ENCODE results near the gene BLOC1S3. TPM values are rescaled to one million over a fixed set of nuclear protein-coding genes. Genes with fewer than 3 reads are reported as not detected.

BLOC1S3 gene
- total RNA-seq, 1 donor from 2014 or later, result 16.9 TPM

DNA sequence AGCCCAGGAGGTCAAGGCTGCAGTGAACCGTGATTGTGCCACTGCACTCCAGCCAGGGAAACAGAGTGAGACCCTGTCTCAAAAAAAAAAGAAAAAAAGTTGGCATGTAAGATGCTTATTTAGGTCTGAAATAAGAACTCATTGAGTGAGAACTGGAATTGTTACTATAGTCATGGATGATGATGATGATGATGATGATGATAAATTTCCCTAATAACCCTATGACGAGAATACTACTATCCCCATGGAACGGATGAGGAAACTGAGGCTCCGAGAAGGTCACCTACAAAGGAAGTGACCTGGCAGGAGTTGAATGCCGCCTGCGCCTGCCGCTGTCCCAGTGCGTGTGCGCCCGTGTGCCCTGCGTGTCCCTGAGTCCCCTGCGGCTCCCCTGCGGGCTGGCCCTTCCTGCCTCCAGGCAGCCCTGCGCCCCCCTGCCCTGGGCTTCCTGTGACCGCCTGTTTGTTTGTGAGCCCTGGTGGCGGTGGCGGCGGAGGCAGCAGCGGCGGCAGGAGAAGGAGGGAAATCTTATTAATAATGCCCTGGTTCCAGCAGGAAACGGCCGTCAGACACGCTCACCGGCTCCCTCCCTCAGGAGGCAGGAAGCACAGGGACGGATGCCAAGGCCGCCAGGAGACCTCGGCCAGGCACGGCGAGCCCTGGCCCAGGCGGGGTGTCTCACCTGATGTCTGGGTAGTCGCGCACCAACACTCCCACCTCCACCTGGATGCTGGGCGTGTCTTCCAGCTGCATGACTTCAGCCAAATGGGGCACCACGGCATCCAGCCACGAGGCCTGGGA, 37.0 kb downstream of the BLOC1S3 start:
- TF ChIP-seq, protein P1, sequence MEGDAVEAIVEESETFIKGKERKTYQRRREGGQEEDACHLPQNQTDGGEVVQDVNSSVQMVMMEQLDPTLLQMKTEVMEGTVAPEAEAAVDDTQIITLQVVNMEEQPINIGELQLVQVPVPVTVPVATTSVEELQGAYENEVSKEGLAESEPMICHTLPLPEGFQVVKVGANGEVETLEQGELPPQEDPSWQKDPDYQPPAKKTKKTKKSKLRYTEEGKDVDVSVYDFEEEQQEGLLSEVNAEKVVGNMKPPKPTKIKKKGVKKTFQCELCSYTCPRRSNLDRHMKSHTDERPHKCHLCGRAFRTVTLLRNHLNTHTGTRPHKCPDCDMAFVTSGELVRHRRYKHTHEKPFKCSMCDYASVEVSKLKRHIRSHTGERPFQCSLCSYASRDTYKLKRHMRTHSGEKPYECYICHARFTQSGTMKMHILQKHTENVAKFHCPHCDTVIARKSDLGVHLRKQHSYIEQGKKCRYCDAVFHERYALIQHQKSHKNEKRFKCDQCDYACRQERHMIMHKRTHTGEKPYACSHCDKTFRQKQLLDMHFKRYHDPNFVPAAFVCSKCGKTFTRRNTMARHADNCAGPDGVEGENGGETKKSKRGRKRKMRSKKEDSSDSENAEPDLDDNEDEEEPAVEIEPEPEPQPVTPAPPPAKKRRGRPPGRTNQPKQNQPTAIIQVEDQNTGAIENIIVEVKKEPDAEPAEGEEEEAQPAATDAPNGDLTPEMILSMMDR (IDR thresholded peaks at IDR 0.05), result no peak
- peak overlapping the region; percentile 93 for H3K27ac Mint-ChIP-seq (ENCODE audit: unreplicated experiment)
- no peaks in the 10 kb centered on the region for H3K9me3 Mint-ChIP-seq (ENCODE audit: unreplicated experiment)
- peak overlapping the region; percentile 58 for H3K4me3 Mint-ChIP-seq (ENCODE audit: unreplicated experiment)
- DNase-seq (ENCODE audit: extremely low spot score, unreplicated experiment), result no peak
- no peaks in the 10 kb centered on the region for H3K36me3 Mint-ChIP-seq (ENCODE audit: unreplicated experiment)
- peaks cover 86% of the 10 kb centered on the region for H3K4me1 Mint-ChIP-seq (ENCODE audit: unreplicated experiment)
- no peaks in the 10 kb centered on the region for H3K27me3 Mint-ChIP-seq (ENCODE audit: unreplicated experiment)

DNA sequence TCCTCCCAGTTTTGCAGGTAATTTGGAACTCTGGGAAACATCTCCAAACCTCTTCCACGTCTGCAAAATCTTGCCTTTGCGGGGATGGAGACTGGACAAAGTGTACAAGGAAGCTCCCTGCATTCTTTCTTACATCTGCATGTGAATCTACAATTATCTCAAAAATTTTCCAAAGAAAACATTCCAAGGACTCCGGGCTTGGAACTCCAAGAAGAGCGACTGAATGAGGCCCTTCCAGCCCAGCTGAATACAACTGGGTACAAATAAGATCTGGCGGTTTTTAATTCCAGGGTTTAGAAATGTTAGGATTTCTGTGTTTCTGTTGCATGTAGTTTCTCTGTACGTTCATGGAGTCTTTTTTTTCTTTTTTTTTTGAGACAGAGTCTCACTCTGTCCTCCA, 38.1 kb downstream of the BLOC1S3 start:
- no peaks in the 10 kb centered on the region for H3K27me3 Mint-ChIP-seq (ENCODE audit: unreplicated experiment)
- TF ChIP-seq, protein P1 (IDR thresholded peaks at IDR 0.05), result no peak
- H3K27ac Mint-ChIP-seq (ENCODE audit: unreplicated experiment), result peak overlapping the region; percentile 93
- H3K4me1 Mint-ChIP-seq (ENCODE audit: unreplicated experiment), result peaks cover 76% of the 10 kb centered on the region
- no peaks in the 10 kb centered on the region for H3K36me3 Mint-ChIP-seq (ENCODE audit: unreplicated experiment)
- DNase-seq (ENCODE audit: extremely low spot score, unreplicated experiment), result no peak
- no peaks in the 10 kb centered on the region for H3K9me3 Mint-ChIP-seq (ENCODE audit: unreplicated experiment)
- H3K4me3 Mint-ChIP-seq (ENCODE audit: unreplicated experiment), result no peak overlapping the region

DNA sequence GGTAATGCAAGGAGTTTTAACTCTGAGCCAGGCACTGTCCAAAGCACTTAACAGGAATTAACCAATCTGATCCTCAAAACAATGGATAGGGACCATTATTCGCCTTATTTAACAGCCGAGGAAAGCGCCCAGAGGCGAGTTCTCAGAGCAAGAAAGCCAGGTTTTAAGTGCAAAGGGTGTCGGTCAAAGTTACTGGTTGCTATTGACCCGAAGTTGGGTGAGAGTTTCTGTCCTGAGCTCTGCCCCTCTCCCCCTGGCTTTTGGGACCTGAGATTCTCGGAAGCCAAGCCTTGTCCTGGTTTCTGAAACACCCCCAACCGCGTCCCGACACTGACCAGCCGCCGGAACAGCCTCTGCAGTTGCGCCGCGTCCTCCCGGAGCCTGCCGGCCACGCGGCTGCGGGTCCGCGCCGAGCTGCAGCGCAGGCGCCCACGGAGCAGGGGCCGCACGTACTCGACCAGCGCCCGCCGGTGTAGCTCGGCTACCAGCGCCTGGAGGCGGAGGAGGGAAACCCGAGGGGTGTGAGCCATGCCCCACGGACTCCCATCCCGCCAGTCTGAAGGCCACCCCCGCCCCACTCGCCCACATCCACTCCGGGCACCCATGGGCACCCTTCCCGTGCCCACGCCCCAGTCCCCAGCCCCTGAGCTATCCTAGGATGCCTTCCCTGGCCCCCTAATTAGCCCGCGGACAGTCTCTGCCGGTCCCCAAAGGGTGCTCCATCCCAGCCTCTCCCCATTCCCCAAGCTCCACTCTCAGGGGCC, 38.8 kb downstream of the BLOC1S3 start:
- TF ChIP-seq, protein P1 (IDR thresholded peaks at IDR 0.05), result no peak
- no peak for DNase-seq (ENCODE audit: extremely low spot score, unreplicated experiment)
- Mint-ChIP-seq H3K4me1 (ENCODE audit: unreplicated experiment) (peaks cover 68% of the 10 kb centered on the region), H3K27me3 (ENCODE audit: unreplicated experiment) (no peaks in the 10 kb centered on the region), H3K36me3 (ENCODE audit: unreplicated experiment) (peaks cover under 1% of the 10 kb centered on the region), H3K27ac (ENCODE audit: unreplicated experiment) (peak overlapping the region; percentile 93), H3K9me3 (ENCODE audit: unreplicated experiment) (no peaks in the 10 kb centered on the region), H3K4me3 (ENCODE audit: unreplicated experiment) (no peak overlapping the region)

DNA sequence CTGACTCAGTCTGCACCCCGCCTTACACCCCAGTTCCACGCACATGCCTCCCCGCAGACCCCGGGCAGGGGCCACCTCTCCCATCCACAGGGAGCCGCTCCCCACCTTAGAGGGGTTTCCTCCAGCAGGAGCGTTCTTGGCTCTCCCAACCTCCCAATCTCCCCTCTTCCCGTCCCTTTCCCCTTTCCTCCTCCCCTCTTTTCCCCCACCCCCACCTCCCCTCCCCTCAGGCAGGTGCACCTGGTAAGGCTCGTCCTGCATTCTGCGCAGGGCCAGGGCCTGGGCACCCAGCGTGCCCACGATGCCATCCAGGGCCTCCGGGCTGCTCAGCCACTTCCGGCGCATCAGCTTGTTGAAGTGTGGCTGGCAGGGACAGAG, 39.4 kb downstream of the BLOC1S3 start:
- TF ChIP-seq, protein P1 (IDR thresholded peaks at IDR 0.05), result no peak
- no peak for DNase-seq (ENCODE audit: extremely low spot score, unreplicated experiment)
- Mint-ChIP-seq H3K4me1 (ENCODE audit: unreplicated experiment) (peaks cover 63% of the 10 kb centered on the region), H3K4me3 (ENCODE audit: unreplicated experiment) (no peak overlapping the region), H3K9me3 (ENCODE audit: unreplicated experiment) (no peaks in the 10 kb centered on the region), H3K36me3 (ENCODE audit: unreplicated experiment) (peaks cover 2% of the 10 kb centered on the region), H3K27me3 (ENCODE audit: unreplicated experiment) (no peaks in the 10 kb centered on the region), H3K27ac (ENCODE audit: unreplicated experiment) (no peak overlapping the region)

DNA sequence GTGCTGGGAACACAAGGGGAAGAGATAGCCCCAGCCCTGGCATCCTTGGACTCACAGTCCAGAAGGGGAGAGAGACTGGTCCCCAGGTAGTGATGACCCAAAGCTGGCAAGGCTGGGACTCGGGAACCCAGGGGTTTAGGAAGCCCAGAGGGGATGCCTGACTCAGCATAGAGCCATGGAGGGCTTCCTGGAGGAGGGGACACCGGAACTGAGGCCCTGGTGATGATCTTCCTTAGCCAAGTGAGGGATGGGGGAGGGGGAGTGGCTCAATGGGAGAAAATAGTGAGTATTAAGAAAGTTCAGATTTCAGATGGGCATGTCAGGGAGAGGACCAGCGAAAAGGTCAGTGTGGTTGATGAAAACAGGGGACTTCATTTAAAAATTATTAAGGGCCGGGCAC, 39.8 kb downstream of the BLOC1S3 start:
- Mint-ChIP-seq H3K27ac (ENCODE audit: unreplicated experiment) (peak overlapping the region; percentile 49), H3K4me3 (ENCODE audit: unreplicated experiment) (no peak overlapping the region), H3K9me3 (ENCODE audit: unreplicated experiment) (no peaks in the 10 kb centered on the region), H3K4me1 (ENCODE audit: unreplicated experiment) (peaks cover 58% of the 10 kb centered on the region), H3K36me3 (ENCODE audit: unreplicated experiment) (peaks cover 2% of the 10 kb centered on the region), H3K27me3 (ENCODE audit: unreplicated experiment) (no peaks in the 10 kb centered on the region)
- TF ChIP-seq, protein P1 (IDR thresholded peaks at IDR 0.05), result no peak
- DNase-seq (ENCODE audit: extremely low spot score, unreplicated experiment), result no peak

All from osteocyte (in vitro differentiated cells).